Stomach (tissue), 4 donors: ENCODE data around the gene TAF6.

Experiments
- CTCF ChIP-seq, 7 experiments: fragments of 450-650 bp in 4 of 7; fragments of 200-600 bp in 3 of 7; sonication (generic) in 3 of 7; IDR thresholded peaks; one replicate each; pipeline ENCODE4 v1.5.1; 2016 to 2019; ENCODE audit warnings: antibody characterized with exemption in 7 of 7, control low read depth in 2 of 7, mild to moderate bottlenecking in 1 of 7
- POLR2A ChIP-seq, 4 donors: fragments of 450-650 bp; IDR thresholded peaks; one replicate each; pipeline ENCODE4 v1.6.1; 2016; ENCODE audit warnings: antibody characterized with exemption in 4 of 4, control low read depth in 2 of 4, mild to moderate bottlenecking in 1 of 4, moderate library complexity in 1 of 4

- TF ChIP-seq POLR2A (IDR thresholded peaks at IDR 0.05) = no peak
- no peak for TF ChIP-seq CTCF (IDR thresholded peaks at IDR 0.05)
These were observed 34.8 kb upstream of the TAF6 start for GRCh38 chr7:100153708-100154535.
